OCI-LY7 (cell line): ENCODE data around the gene TP73. TPM values are rescaled to one million over a fixed set of nuclear protein-coding genes. Genes with fewer than 3 reads are reported as not detected.

ENCODE experiments used
- BruUV-seq: library from RNA; stranded (reverse); fragments of 400-500 nt; replicated peaks from 2 replicates; lab custom pipeline; 2021; lab: Mats Ljungman, UMichigan
- CTCF ChIA-PET: fragments of 300-600 bp; sonication (Branson Sonifier 250); formaldehyde crosslinking; loops from one replicate; lab custom pipeline; 2022; ENCODE audit warnings: antibody characterized with exemption; ENCODE audit not compliant: unreplicated experiment; lab: Charles Lee
- POLR2A ChIA-PET: fragments of 300-600 bp; sonication (Branson Sonifier 250); formaldehyde crosslinking; loops from one replicate; lab custom pipeline; 2022; ENCODE audit warnings: antibody characterized with exemption; lab: Charles Lee
- DNase-seq: peaks from one replicate; pipeline ENCODE4 v3.0.0-alpha.2; 2015; ENCODE audit warnings: low spot score
- H2AFZ ChIP-seq: fragments of 200-600 bp; sonication (generic), shearing (Covaris generic); 2 replicates; pipeline ENCODE4 v1.6.1; 2014; ENCODE audit warnings: mild to moderate bottlenecking, antibody characterized with exemption, low read length, moderate library complexity
- H3K27ac ChIP-seq: fragments of 200-600 bp; sonication (generic); 2 replicates; pipeline ENCODE4 v1.5.1; 2014; ENCODE audit warnings: mixed run types, low read depth, mild to moderate bottlenecking, moderate library complexity, low read length, inconsistent platforms; ENCODE audit not compliant: poor library complexity, severe bottlenecking
- H3K36me3 ChIP-seq: fragments of 200-600 bp; sonication (generic); 2 replicates; pipeline ENCODE4 v1.6.1; 2014; ENCODE audit warnings: mild to moderate bottlenecking, antibody characterized with exemption, low read length, moderate library complexity, mixed read lengths; ENCODE audit not compliant: insufficient read depth
- H3K4me1 ChIP-seq: fragments of 200-600 bp; sonication (generic); 2 replicates; pipeline ENCODE4 v1.5.1; 2014; ENCODE audit warnings: mild to moderate bottlenecking, low read length; ENCODE audit not compliant: insufficient read depth, poor library complexity, severe bottlenecking
- H3K4me2 ChIP-seq: fragments of 200-600 bp; sonication (generic); 2 replicates; pipeline ENCODE4 v1.6.1; 2014; ENCODE audit warnings: mild to moderate bottlenecking, low read length
- H3K4me3 ChIP-seq: fragments of 200-600 bp; sonication (generic); 2 replicates; pipeline ENCODE4 v1.5.1; 2014; ENCODE audit warnings: mild to moderate bottlenecking, low read depth, low read length; ENCODE audit not compliant: poor library complexity, severe bottlenecking
- H3K79me2 ChIP-seq: fragments of 200-600 bp; sonication (generic); 2 replicates; pipeline ENCODE4 v1.6.1; 2016; ENCODE audit warnings: low read depth, mild to moderate bottlenecking, low read length, moderate library complexity, mixed read lengths; ENCODE audit not compliant: insufficient read depth
- H3K9me2 ChIP-seq: fragments of 200-600 bp; sonication (generic); 2 replicates; pipeline ENCODE4 v1.6.1; 2016; ENCODE audit warnings: mild to moderate bottlenecking, low read length, mixed read lengths; ENCODE audit not compliant: insufficient read depth
- H3K9me3 ChIP-seq: fragments of 200-600 bp; sonication (generic); 2 replicates; pipeline ENCODE4 v1.6.1; 2014; ENCODE audit warnings: mild to moderate bottlenecking, mixed run types, low read length, mixed read lengths
- H4K20me1 ChIP-seq: fragments of 200-600 bp; sonication (generic); 2 replicates; pipeline ENCODE4 v1.6.1; 2014; ENCODE audit warnings: mild to moderate bottlenecking, antibody characterized with exemption, low read length, moderate library complexity, mixed read lengths; ENCODE audit not compliant: insufficient read depth
- CTCF ChIP-seq: fragments of 200-600 bp; sonication (generic); conservative IDR thresholded peaks from 2 replicates; pipeline ENCODE4 v1.5.1; 2014; ENCODE audit warnings: mild to moderate bottlenecking, antibody characterized with exemption, low read length, moderate library complexity, mixed read lengths
- EZH2phosphoT487 ChIP-seq: fragments of 200-600 bp; sonication (generic); IDR thresholded peaks from 2 replicates; pipeline ENCODE4 v1.6.1; 2018; ENCODE audit warnings: low read depth, borderline replicate concordance, mild to moderate bottlenecking, mixed run types, antibody characterized with exemption, low read length, moderate library complexity, mixed read lengths
- intact Hi-C: fragments of 100-400 bp; cut with micrococcal nuclease; formaldehyde crosslinking; loops from one replicate; pipeline ENCODE4 v1.10.0; 2022; ENCODE audit not compliant: unreplicated experiment
- total RNA-seq, 2 experiments: library from RNA; depleted of rRNA in 1 of 2; stranded (reverse); fragments of >200 nt in 1 of 2; shearing (Covaris generic) in 1 of 2; gene quantifications; 2 replicates each; pipeline ENCODE4 v1.2.3, GENCODE V29; 2014 to 2022

Gene TP73
- total RNA-seq, 2 experiments from 2014 or later: 0.48 TPM; not detected in 1

GRCh38 chr1:3717041-3717714, 64.9 kb downstream of the TP73 start:
- H3K4me3 ChIP-seq: no peak overlapping the region
- H3K4me2 ChIP-seq: no peak overlapping the region
- H4K20me1 ChIP-seq: no peaks in the 10 kb centered on the region
- H3K79me2 ChIP-seq: no peaks in the 10 kb centered on the region
- H3K9me3 ChIP-seq: no peaks in the 10 kb centered on the region
- ChIA-PET POLR2A (no interaction called here), CTCF (interaction anchor here (0.6 kb wide), 3 partner anchors 14 to 103 kb away, joined by 3 to 7 read pairs (median 5); no protein-coding TSS in a partner anchor)
- H2AFZ ChIP-seq: no peak overlapping the region
- H3K4me1 ChIP-seq: peaks cover 24% of the 10 kb centered on the region
- no TSS peak for BruUV-seq
- no peaks in the 10 kb centered on the region for H3K36me3 ChIP-seq
- H3K27ac ChIP-seq: no peak overlapping the region
- DNase-seq: no peak
- TF ChIP-seq CTCF: no peak
- no peak for TF ChIP-seq EZH2phosphoT487
- H3K9me2 ChIP-seq: no peaks in the 10 kb centered on the region
- intact Hi-C loops: no loop called here

GRCh38 chr1:3717715-3718601, 65.6 kb downstream of the TP73 start:
- peak; percentile 25 for DNase-seq
- no peaks in the 10 kb centered on the region for H4K20me1 ChIP-seq
- intact Hi-C loops: loop anchor here (2.0 kb wide), 1 partner anchor 51 kb away; no protein-coding TSS in a partner anchor
- CTCF ChIA-PET: interaction anchor here (0.6 kb wide), 4 partner anchors 15 to 104 kb away, joined by 3 to 7 read pairs (median 4); no protein-coding TSS in a partner anchor
- POLR2A ChIA-PET: no interaction called here
- BruUV-seq: no TSS peak
- no peaks in the 10 kb centered on the region for H3K36me3 ChIP-seq
- no peak overlapping the region for H3K27ac ChIP-seq
- no peaks in the 10 kb centered on the region for H3K79me2 ChIP-seq
- H3K9me2 ChIP-seq: no peaks in the 10 kb centered on the region
- no peaks in the 10 kb centered on the region for H3K9me3 ChIP-seq
- H3K4me2 ChIP-seq: peak overlapping the region; percentile 58; the same call in 1 of the 2 replicates
- peaks cover 24% of the 10 kb centered on the region for H3K4me1 ChIP-seq
- no peak overlapping the region for H3K4me3 ChIP-seq
- no peak overlapping the region for H2AFZ ChIP-seq
- TF ChIP-seq EZH2phosphoT487 (no peak), CTCF (no peak)
